ENCODE data around the gene CEPT1. TPM values are rescaled to one million over a fixed set of nuclear protein-coding genes. Genes with fewer than 3 reads are reported as not detected.

CEPT1 gene
- 12.0 to 13.2 TPM (median 12.9 TPM) in 5 replicates for total RNA-seq (2022; extraction: Qiagen RNA extraction; ENCODE audit: low read depth)

GRCh38 chr1:111139956-111140679, at the start of gene CEPT1, which contains the start of gene DRAM2:
Gene CEPT1, plus strand, starts transcription at chr1:111140223. Its CDS starts 7,492 bp downstream, at chr1:111147715.
Gene DRAM2, minus strand, starts transcription at chr1:111140093. Its CDS starts 8,539 bp downstream, at chr1:111131554.

GRCh38 chr1:111199881-111200801, 60.1 kb downstream of the CEPT1 start, which contains the start of gene DENND2D:
Gene DENND2D, minus strand, starts transcription at chr1:111200646. Its CDS starts 187 bp downstream, at chr1:111200459.

GRCh38 chr1:111227434-111227833, 87.4 kb downstream of the CEPT1 start, which contains the start of gene CHI3L2:
Gene CHI3L2, plus strand, starts transcription at chr1:111227713. Its CDS starts 17 bp downstream, at chr1:111227730.

Other genes starting within 250 kb of the CEPT1 start
- 15.9 to 21.4 TPM (median 18.4 TPM) in 5 replicates for gene LRIF1, start 176.3 kb upstream of the CEPT1 start, total RNA-seq (2022; extraction: Qiagen RNA extraction; ENCODE audit: low read depth)
- gene DRAM2, start 130 bp upstream of the CEPT1 start, total RNA-seq (2022; extraction: Qiagen RNA extraction; ENCODE audit: low read depth) = 16.6 to 23.7 TPM (median 22.0 TPM) in 5 replicates
- 1.2 to 1.5 TPM (median 1.4 TPM) in 5 replicates for gene DENND2D, start 60.4 kb downstream of the CEPT1 start, total RNA-seq (2022; extraction: Qiagen RNA extraction; ENCODE audit: low read depth)
- 0.42 to 0.79 TPM (median 0.54 TPM) in 4 of 5 replicates, not detected in the other for gene CHI3L2, start 87.5 kb downstream of the CEPT1 start, total RNA-seq (2022; extraction: Qiagen RNA extraction; ENCODE audit: low read depth)
- not detected in 5 replicates for gene CHIA, start 150.6 kb downstream of the CEPT1 start, total RNA-seq (2022; extraction: Qiagen RNA extraction; ENCODE audit: low read depth)